Upper lobe of left lung (tissue), 6 donors: ENCODE results near the gene B3GLCT. TPM values are rescaled to one million over a fixed set of nuclear protein-coding genes. Genes with fewer than 3 reads are reported as not detected.

Experiments
- ATAC-seq, 2 donors: fragments of 200-7000 bp; cut with Tn5 transposase; one replicate each; pipeline ENCODE4 v1.9.1; 2022; ENCODE audit warnings: mild to moderate bottlenecking in 2 of 2, moderate library complexity in 2 of 2; ENCODE audit not compliant: low FRiP score in 2 of 2
- DNase-seq, 2 donors: peaks; one replicate each; pipeline ENCODE4 v3.0.0-alpha.2; 2019 to 2020
- H3K27ac ChIP-seq, 4 donors: fragments of 200-600 bp; sonication (generic); one replicate each; pipeline ENCODE4 v1.5.1; 2016 to 2019
- H3K27me3 ChIP-seq, 4 donors: fragments of 200-600 bp; sonication (generic); one replicate each; pipeline ENCODE4 v1.5.1; 2017 to 2019
- H3K36me3 ChIP-seq, 4 donors: fragments of 200-600 bp; sonication (generic); one replicate each; pipeline ENCODE4 v1.5.1; 2016 to 2019
- H3K4me1 ChIP-seq, 4 donors: fragments of 200-600 bp; sonication (generic); one replicate each; pipeline ENCODE4 v1.5.1; 2018 to 2019
- H3K4me3 ChIP-seq, 4 donors: fragments of 200-600 bp; sonication (generic); one replicate each; pipeline ENCODE4 v1.5.1; 2017 to 2019; ENCODE audit warnings: mild to moderate bottlenecking in 2 of 4, moderate library complexity in 1 of 4
- H3K9me3 ChIP-seq, 4 donors: fragments of 200-600 bp; sonication (generic); one replicate each; pipeline ENCODE4 v1.5.1; 2018 to 2019
- CTCF ChIP-seq, 6 experiments: fragments of 450-650 bp in 4 of 6; fragments of 200-600 bp in 2 of 6; sonication (generic) in 2 of 6; IDR thresholded peaks; one replicate each; pipeline ENCODE4 v1.5.1; 2016 to 2019; ENCODE audit warnings: antibody characterized with exemption in 6 of 6
- EP300 ChIP-seq, 4 donors: sonication (generic); formaldehyde crosslinking; IDR thresholded peaks; one replicate each; pipeline ENCODE4 v1.5.1; 2017; ENCODE audit warnings: antibody characterized with exemption in 4 of 4, control low read depth in 2 of 4
- POLR2A ChIP-seq, 4 donors: fragments of 450-650 bp; IDR thresholded peaks; one replicate each; pipeline ENCODE4 v1.5.1; 2016 to 2017; ENCODE audit warnings: antibody characterized with exemption in 4 of 4, mild to moderate bottlenecking in 2 of 4
- POLR2AphosphoS5 ChIP-seq, 2 donors: sonication (generic); formaldehyde crosslinking; IDR thresholded peaks; one replicate each; pipeline ENCODE4 v1.5.1; 2017; ENCODE audit warnings: antibody characterized with exemption in 2 of 2
- WGBS, 2 donors: methylation state at CpG; one replicate each; pipeline ENCODE4 v1.1.5; 2017 to 2018; 5-methylcytosine and 5-hydroxymethylcytosine counted together
- total RNA-seq, 6 donors: library from RNA; depleted of rRNA in 4 of 6; stranded (reverse); fragments of >200 nt in 4 of 6; gene quantifications; one replicate each; pipeline versions ENCODE4 v1.1.0 to v1.2.1, GENCODE V29; 2016 to 2021
- donor health status: DM: no; HTN: no; CAD: no; lungs with moderate emphysema.
- donor health status: DM: no; HTN: yes; CAD: no; lungs with severe emphysema.

Gene B3GLCT
- total RNA-seq, 6 donors from 2014 or later, result 1.0 to 8.2 (median 5.2) TPM

GRCh38 chr13:31367410-31367809 lies 167.6 kb downstream of the B3GLCT start:
- DNase-seq (no peak), ATAC-seq (no peak)
- Histone ChIP-seq H3K4me3 (no peak overlapping the region), H3K9me3 (peaks cover 4 to 27% (median 11%) of the 10 kb centered on the region in 4 donors), H3K27me3 (no peaks in the 10 kb centered on the region), H3K27ac (no peak overlapping the region), H3K4me1 (no peaks in the 10 kb centered on the region), H3K36me3 (no peaks in the 10 kb centered on the region)
- WGBS, 2 donors, result 73 to 83% methylated on average over 2 of the region's 2 CpGs
- TF ChIP-seq EP300 (IDR thresholded peaks at IDR 0.05) (no peak), POLR2A (IDR thresholded peaks at IDR 0.05) (no peak), POLR2AphosphoS5 (IDR thresholded peaks at IDR 0.05) (no peak), CTCF (IDR thresholded peaks at IDR 0.05) (no peak)

GRCh38 chr13:31369213-31369612 lies 169.4 kb downstream of the B3GLCT start:
- H3K9me3 ChIP-seq, result peaks cover 4 to 27% (median 11%) of the 10 kb centered on the region in 4 donors
- TF ChIP-seq EP300 (IDR thresholded peaks at IDR 0.05) (no peak), CTCF (IDR thresholded peaks at IDR 0.05) (no peak), POLR2A (IDR thresholded peaks at IDR 0.05) (no peak), POLR2AphosphoS5 (IDR thresholded peaks at IDR 0.05) (no peak)
- H3K27me3 ChIP-seq, result no peaks in the 10 kb centered on the region
- no peak overlapping the region for H3K4me3 ChIP-seq
- H3K36me3 ChIP-seq, result no peaks in the 10 kb centered on the region
- no peaks in the 10 kb centered on the region for H3K4me1 ChIP-seq
- no peak overlapping the region for H3K27ac ChIP-seq
- DNase-seq (no peak), ATAC-seq (no peak)

- H3K9me3 ChIP-seq, result peaks cover 0 to 4% (median 0%) of the 10 kb centered on the region in 4 donors
- no peak for ATAC-seq
- H3K4me3 ChIP-seq, result no peak overlapping the region
- no peak overlapping the region for H3K27ac ChIP-seq
- no peaks in the 10 kb centered on the region for H3K36me3 ChIP-seq
- H3K27me3 ChIP-seq, result no peaks in the 10 kb centered on the region
- no peaks in the 10 kb centered on the region for H3K4me1 ChIP-seq
- no peak for TF ChIP-seq CTCF (IDR thresholded peaks at IDR 0.05)
- TF ChIP-seq POLR2A (IDR thresholded peaks at IDR 0.05), result no peak
- no peak for TF ChIP-seq POLR2AphosphoS5 (IDR thresholded peaks at IDR 0.05)
- no peak for TF ChIP-seq EP300 (IDR thresholded peaks at IDR 0.05)
- WGBS, 2 donors, result 84 to 88% methylated on average over 4 of the region's 4 CpGs
- no peak for DNase-seq
Measured at GRCh38 chr13:31372454-31372853, 172.7 kb downstream of the B3GLCT start.

- Histone ChIP-seq H3K9me3 (no peaks in the 10 kb centered on the region), H3K27ac (no peak overlapping the region), H3K27me3 (no peaks in the 10 kb centered on the region), H3K4me1 (no peaks in the 10 kb centered on the region), H3K36me3 (no peaks in the 10 kb centered on the region), H3K4me3 (no peak overlapping the region)
- DNase-seq (no peak), ATAC-seq (no peak)
- no peak for TF ChIP-seq CTCF (IDR thresholded peaks at IDR 0.05)
- no peak for TF ChIP-seq POLR2A (IDR thresholded peaks at IDR 0.05)
- TF ChIP-seq POLR2AphosphoS5 (IDR thresholded peaks at IDR 0.05), result no peak
- no peak for TF ChIP-seq EP300 (IDR thresholded peaks at IDR 0.05)
- 45% methylated on average over 3 of the region's 3 CpGs; no CpG with 5 or more reads in 1 of the 2 donors for WGBS, 2 donors
Measured at GRCh38 chr13:31374682-31375081, 174.9 kb downstream of the B3GLCT start.

- Histone ChIP-seq H3K4me1 (no peaks in the 10 kb centered on the region), H3K27ac (no peak overlapping the region), H3K4me3 (no peak overlapping the region), H3K36me3 (no peaks in the 10 kb centered on the region), H3K27me3 (no peaks in the 10 kb centered on the region), H3K9me3 (no peaks in the 10 kb centered on the region)
- ATAC-seq, result no peak
- WGBS, 2 donors, result 10 to 44% methylated on average over 2 of the region's 2 CpGs
- DNase-seq, result no peak
- TF ChIP-seq POLR2A (IDR thresholded peaks at IDR 0.05), result no peak
- TF ChIP-seq POLR2AphosphoS5 (IDR thresholded peaks at IDR 0.05), result no peak
- no peak for TF ChIP-seq CTCF (IDR thresholded peaks at IDR 0.05)
- TF ChIP-seq EP300 (IDR thresholded peaks at IDR 0.05), result no peak
Measured at GRCh38 chr13:31377946-31378345, 178.2 kb downstream of the B3GLCT start.
